ENCODE data around the gene MEIS1.

Gene MEIS1

GRCh38 chr2:66539452-66539851, 104.5 kb downstream of the MEIS1 start:
- Histone ChIP-seq H2BK15ac (ENCODE audit: low read depth, poor library complexity, severe bottlenecking) (no peak overlapping the region), H3K4me2 (ENCODE audit: low read length, poor library complexity, severe bottlenecking) (no peak overlapping the region), H3K9ac (ENCODE audit: low read length) (no peak overlapping the region), H4K8ac (ENCODE audit: low read length) (no peak overlapping the region), H3K14ac (ENCODE audit: low read length in 2 of 2) (no peak overlapping the region), H3K79me1 (replicated peaks; ENCODE audit: low read length, poor library complexity, severe bottlenecking) (no peaks in the 10 kb centered on the region), H2BK12ac (ENCODE audit: low read length in 2 of 2) (no peak overlapping the region), H3K27me3 (ENCODE audit: control insufficient read depth in 1 of 2, insufficient read depth in 1 of 2, low read length in 2 of 2) (no peaks in the 10 kb centered on the region), H3K36me3 (ENCODE audit: control insufficient read depth in 1 of 2, insufficient read depth in 2 of 2, low read depth in 1 of 2, low read length in 2 of 2) (peaks cover 0 to 9% of the 10 kb centered on the region in 2 experiments), H3K27ac (ENCODE audit: low read length, poor library complexity, severe bottlenecking) (no peak overlapping the region), H3K18ac (ENCODE audit: low read depth in 1 of 2, low read length in 2 of 2) (no peak overlapping the region), H3K4me1 (ENCODE audit: control insufficient read depth, insufficient read depth, low read depth, low read length) (peaks cover 2% of the 10 kb centered on the region), H3K9me3 (ENCODE audit: control insufficient read depth, low read length) (no peaks in the 10 kb centered on the region), H3K4me3 (ENCODE audit: insufficient read depth in 1 of 2, low read depth in 1 of 2, low read length in 2 of 2) (no peak overlapping the region), H2AK5ac (ENCODE audit: low read length, severe bottlenecking) (no peak overlapping the region), H4K91ac (ENCODE audit: low read length) (no peak overlapping the region), H2BK5ac (ENCODE audit: low read depth, low read length, poor library complexity, severe bottlenecking) (no peak overlapping the region), H3K4ac (ENCODE audit: low read depth in 1 of 2, low read length in 2 of 2) (no peak overlapping the region), H2BK120ac (ENCODE audit: low read depth, low read length) (no peak overlapping the region), H2AFZ (ENCODE audit: low read depth, low read length) (no peak overlapping the region), H3K23ac (ENCODE audit: low read length in 2 of 2) (no peak overlapping the region)
- no peak for DNase-seq
- WGBS, result 87% methylated on average over 4 of the region's 5 CpGs

GRCh38 chr2:66541646-66542045, 106.7 kb downstream of the MEIS1 start:
- no peak overlapping the region for H4K91ac ChIP-seq (ENCODE audit: low read length)
- no peaks in the 10 kb centered on the region for H3K9me3 ChIP-seq (ENCODE audit: control insufficient read depth, low read length)
- H2BK5ac ChIP-seq (ENCODE audit: low read depth, low read length, poor library complexity, severe bottlenecking), result no peak overlapping the region
- no peak overlapping the region for H3K4ac ChIP-seq (ENCODE audit: low read depth in 1 of 2, low read length in 2 of 2)
- H3K27ac ChIP-seq (ENCODE audit: low read length, poor library complexity, severe bottlenecking), result no peak overlapping the region
- no peak overlapping the region for H2BK15ac ChIP-seq (ENCODE audit: low read depth, poor library complexity, severe bottlenecking)
- no peak overlapping the region for H3K14ac ChIP-seq (ENCODE audit: low read length in 2 of 2)
- H3K9ac ChIP-seq (ENCODE audit: low read length), result no peak overlapping the region
- no peak overlapping the region for H3K18ac ChIP-seq (ENCODE audit: low read depth in 1 of 2, low read length in 2 of 2)
- DNase-seq, result no peak
- H2AK5ac ChIP-seq (ENCODE audit: low read length, severe bottlenecking), result no peak overlapping the region
- no peak overlapping the region for H2BK120ac ChIP-seq (ENCODE audit: low read depth, low read length)
- 85% methylated on average over 4 of the region's 4 CpGs for WGBS
- H3K27me3 ChIP-seq (ENCODE audit: control insufficient read depth in 1 of 2, insufficient read depth in 1 of 2, low read length in 2 of 2), result no peaks in the 10 kb centered on the region
- no peak overlapping the region for H2BK12ac ChIP-seq (ENCODE audit: low read length in 2 of 2)
- peaks cover 0 to 9% of the 10 kb centered on the region in 2 experiments for H3K36me3 ChIP-seq (ENCODE audit: control insufficient read depth in 1 of 2, insufficient read depth in 2 of 2, low read depth in 1 of 2, low read length in 2 of 2)
- H3K4me3 ChIP-seq (ENCODE audit: insufficient read depth in 1 of 2, low read depth in 1 of 2, low read length in 2 of 2), result no peak overlapping the region
- no peak overlapping the region for H3K4me2 ChIP-seq (ENCODE audit: low read length, poor library complexity, severe bottlenecking)
- no peak overlapping the region for H2AFZ ChIP-seq (ENCODE audit: low read depth, low read length)
- H3K79me1 ChIP-seq (replicated peaks; ENCODE audit: low read length, poor library complexity, severe bottlenecking), result no peaks in the 10 kb centered on the region
- no peak overlapping the region for H4K8ac ChIP-seq (ENCODE audit: low read length)
- peaks cover 2% of the 10 kb centered on the region for H3K4me1 ChIP-seq (ENCODE audit: control insufficient read depth, insufficient read depth, low read depth, low read length)
- H3K23ac ChIP-seq (ENCODE audit: low read length in 2 of 2), result no peak overlapping the region

- H2AFZ ChIP-seq (ENCODE audit: low read depth, low read length), result no peak overlapping the region
- H2BK15ac ChIP-seq (ENCODE audit: low read depth, poor library complexity, severe bottlenecking), result no peak overlapping the region
- no peak for DNase-seq
- no peaks in the 10 kb centered on the region for H3K9me3 ChIP-seq (ENCODE audit: control insufficient read depth, low read length)
- H3K27ac ChIP-seq (ENCODE audit: low read length, poor library complexity, severe bottlenecking), result no peak overlapping the region
- no peak overlapping the region for H4K91ac ChIP-seq (ENCODE audit: low read length)
- H2BK12ac ChIP-seq (ENCODE audit: low read length in 2 of 2), result no peak overlapping the region
- no peak overlapping the region for H3K4me3 ChIP-seq (ENCODE audit: insufficient read depth in 1 of 2, low read depth in 1 of 2, low read length in 2 of 2)
- no peak overlapping the region for H3K9ac ChIP-seq (ENCODE audit: low read length)
- H3K27me3 ChIP-seq (ENCODE audit: control insufficient read depth in 1 of 2, insufficient read depth in 1 of 2, low read length in 2 of 2), result no peaks in the 10 kb centered on the region
- no peak overlapping the region for H3K4ac ChIP-seq (ENCODE audit: low read depth in 1 of 2, low read length in 2 of 2)
- no peak overlapping the region for H3K23ac ChIP-seq (ENCODE audit: low read length in 2 of 2)
- 86% methylated on average over 3 of the region's 5 CpGs for WGBS
- no peaks in the 10 kb centered on the region for H3K79me1 ChIP-seq (replicated peaks; ENCODE audit: low read length, poor library complexity, severe bottlenecking)
- no peak overlapping the region for H3K4me2 ChIP-seq (ENCODE audit: low read length, poor library complexity, severe bottlenecking)
- H2BK120ac ChIP-seq (ENCODE audit: low read depth, low read length), result no peak overlapping the region
- H2AK5ac ChIP-seq (ENCODE audit: low read length, severe bottlenecking), result no peak overlapping the region
- H3K4me1 ChIP-seq (ENCODE audit: control insufficient read depth, insufficient read depth, low read depth, low read length), result peaks cover 2% of the 10 kb centered on the region
- H3K36me3 ChIP-seq (ENCODE audit: control insufficient read depth in 1 of 2, insufficient read depth in 2 of 2, low read depth in 1 of 2, low read length in 2 of 2), result peaks cover 0 to 17% of the 10 kb centered on the region in 2 experiments
- no peak overlapping the region for H3K18ac ChIP-seq (ENCODE audit: low read depth in 1 of 2, low read length in 2 of 2)
- H4K8ac ChIP-seq (ENCODE audit: low read length), result no peak overlapping the region
- no peak overlapping the region for H3K14ac ChIP-seq (ENCODE audit: low read length in 2 of 2)
- no peak overlapping the region for H2BK5ac ChIP-seq (ENCODE audit: low read depth, low read length, poor library complexity, severe bottlenecking)
These were observed 108.4 kb downstream of the MEIS1 start for GRCh38 chr2:66543257-66543767.

GRCh38 chr2:66544258-66544657, 109.3 kb downstream of the MEIS1 start:
- peak overlapping the region; percentile 64 for H3K27ac ChIP-seq (ENCODE audit: low read length, poor library complexity, severe bottlenecking)
- no peak for DNase-seq
- H3K18ac ChIP-seq (ENCODE audit: low read depth in 1 of 2, low read length in 2 of 2), result no peak overlapping the region
- no peak overlapping the region for H3K9ac ChIP-seq (ENCODE audit: low read length)
- H3K4me1 ChIP-seq (ENCODE audit: control insufficient read depth, insufficient read depth, low read depth, low read length), result peaks cover 2% of the 10 kb centered on the region
- no peak overlapping the region for H4K8ac ChIP-seq (ENCODE audit: low read length)
- H3K9me3 ChIP-seq (ENCODE audit: control insufficient read depth, low read length), result no peaks in the 10 kb centered on the region
- WGBS, result 88% methylated on average over 1 of the region's 2 CpGs
- no peak overlapping the region for H2BK12ac ChIP-seq (ENCODE audit: low read length in 2 of 2)
- no peak overlapping the region for H3K23ac ChIP-seq (ENCODE audit: low read length in 2 of 2)
- H2BK15ac ChIP-seq (ENCODE audit: low read depth, poor library complexity, severe bottlenecking), result no peak overlapping the region
- H3K36me3 ChIP-seq (ENCODE audit: control insufficient read depth in 1 of 2, insufficient read depth in 2 of 2, low read depth in 1 of 2, low read length in 2 of 2), result peaks cover 0 to 26% of the 10 kb centered on the region in 2 experiments
- no peak overlapping the region for H3K14ac ChIP-seq (ENCODE audit: low read length in 2 of 2)
- no peak overlapping the region for H2AFZ ChIP-seq (ENCODE audit: low read depth, low read length)
- H3K4me2 ChIP-seq (ENCODE audit: low read length, poor library complexity, severe bottlenecking), result no peak overlapping the region
- no peak overlapping the region for H2AK5ac ChIP-seq (ENCODE audit: low read length, severe bottlenecking)
- no peak overlapping the region for H2BK120ac ChIP-seq (ENCODE audit: low read depth, low read length)
- H3K4me3 ChIP-seq (ENCODE audit: insufficient read depth in 1 of 2, low read depth in 1 of 2, low read length in 2 of 2), result no peak overlapping the region
- H2BK5ac ChIP-seq (ENCODE audit: low read depth, low read length, poor library complexity, severe bottlenecking), result no peak overlapping the region
- no peak overlapping the region for H4K91ac ChIP-seq (ENCODE audit: low read length)
- H3K79me1 ChIP-seq (replicated peaks; ENCODE audit: low read length, poor library complexity, severe bottlenecking), result no peaks in the 10 kb centered on the region
- no peaks in the 10 kb centered on the region for H3K27me3 ChIP-seq (ENCODE audit: control insufficient read depth in 1 of 2, insufficient read depth in 1 of 2, low read length in 2 of 2)
- H3K4ac ChIP-seq (ENCODE audit: low read depth in 1 of 2, low read length in 2 of 2), result no peak overlapping the region
